Measurements from ENCODE around the gene ATP6V1B1. TPM values are rescaled to one million over a fixed set of nuclear protein-coding genes. Genes with fewer than 3 reads are reported as not detected.
A peak's percentile ranks its signal among the peaks of the same experiment; 100 is the strongest.

Gene ATP6V1B1
- total RNA-seq, 2 donors from 2014 or later: not detected

- DNase-seq: peak; percentile 73
Observed at GRCh38 chr2:70964596-70965386, 29.1 kb downstream of the ATP6V1B1 start.

GRCh38 chr2:70965506-70965905 is 29.8 kb downstream of the ATP6V1B1 start:
- intact Hi-C loops (cut with DNase I): no loop called here
- Histone ChIP-seq H3K4me1 (no peaks in the 10 kb centered on the region), H3K27me3 (peaks cover 3% of the 10 kb centered on the region), H3K4me3 (peak overlapping the region; percentile 45), H3K27ac (no peak overlapping the region), H3K9me3 (no peaks in the 10 kb centered on the region), H3K9ac (ENCODE audit: low read depth in 2 of 2, low read length in 2 of 2) (no peak overlapping the region), H3K36me3 (no peaks in the 10 kb centered on the region)
- no peak for TF ChIP-seq CTCF (IDR thresholded peaks at IDR 0.05)
- DNase-seq: peak; percentile 15

More at GRCh38 chr2:70964596-70965386, 29.1 kb downstream of the ATP6V1B1 start:
- H3K36me3 ChIP-seq: no peaks in the 10 kb centered on the region
- peak overlapping the region in 1 of 2 donors; percentile 26 for H3K9ac ChIP-seq (ENCODE audit: low read depth in 2 of 2, low read length in 2 of 2)
- no peaks in the 10 kb centered on the region for H3K9me3 ChIP-seq
- peaks cover 3% of the 10 kb centered on the region for H3K27me3 ChIP-seq
- intact Hi-C loops (cut with DNase I): no loop called here
- TF ChIP-seq CTCF (IDR thresholded peaks at IDR 0.05): peak; percentile 75
- H3K4me3 ChIP-seq: peak overlapping the region; percentile 45
- H3K4me1 ChIP-seq: no peaks in the 10 kb centered on the region
- no peak overlapping the region for H3K27ac ChIP-seq

- no peak for DNase-seq
- intact Hi-C loops (cut with DNase I): no loop called here
- Histone ChIP-seq H3K36me3 (no peaks in the 10 kb centered on the region), H3K9ac (ENCODE audit: low read depth in 2 of 2, low read length in 2 of 2) (no peak overlapping the region), H3K27me3 (peaks cover 3% of the 10 kb centered on the region), H3K4me3 (no peak overlapping the region), H3K9me3 (no peaks in the 10 kb centered on the region), H3K4me1 (no peaks in the 10 kb centered on the region), H3K27ac (no peak overlapping the region)
- no peak for TF ChIP-seq CTCF (IDR thresholded peaks at IDR 0.05)
Observed at GRCh38 chr2:70966681-70967080, 31.0 kb downstream of the ATP6V1B1 start.

GRCh38 chr2:70967189-70967588 is 31.5 kb downstream of the ATP6V1B1 start:
- Histone ChIP-seq H3K27ac (no peak overlapping the region), H3K9me3 (no peaks in the 10 kb centered on the region), H3K36me3 (no peaks in the 10 kb centered on the region), H3K4me1 (no peaks in the 10 kb centered on the region), H3K4me3 (no peak overlapping the region), H3K9ac (ENCODE audit: low read depth in 2 of 2, low read length in 2 of 2) (no peak overlapping the region), H3K27me3 (peaks cover 3% of the 10 kb centered on the region)
- intact Hi-C loops (cut with DNase I): no loop called here
- TF ChIP-seq CTCF (IDR thresholded peaks at IDR 0.05): no peak
- DNase-seq: no peak

GRCh38 chr2:70974592-70974991 is 38.9 kb downstream of the ATP6V1B1 start:
- H3K27ac ChIP-seq: no peak overlapping the region
- H3K9me3 ChIP-seq: no peaks in the 10 kb centered on the region
- H3K27me3 ChIP-seq: no peaks in the 10 kb centered on the region
- H3K4me1 ChIP-seq: no peaks in the 10 kb centered on the region
- DNase-seq: no peak
- TF ChIP-seq CTCF (IDR thresholded peaks at IDR 0.05): no peak
- intact Hi-C loops (cut with DNase I): no loop called here
- H3K36me3 ChIP-seq: no peaks in the 10 kb centered on the region
- no peak overlapping the region for H3K4me3 ChIP-seq
- no peak overlapping the region for H3K9ac ChIP-seq (ENCODE audit: low read depth in 2 of 2, low read length in 2 of 2)
